Esophagus muscularis mucosa (tissue), 4 donors: Measurements from ENCODE around the gene SLC29A3. TPM values are rescaled to one million over a fixed set of nuclear protein-coding genes. Genes with fewer than 3 reads are reported as not detected.

Experiments used
- DNase-seq: peaks from one replicate; pipeline ENCODE4 v3.0.0-alpha.2; 2017; ENCODE audit errors: extremely low spot score
- H3K27ac ChIP-seq, 4 donors: fragments of 200-600 bp; sonication (generic); replicated peaks in 1 of 4; 1 replicate in 3 of 4; 2 replicates in 1 of 4; pipeline ENCODE4 v1.5.1; 2016 to 2019; ENCODE audit warnings: mild to moderate bottlenecking in 1 of 4
- H3K27me3 ChIP-seq, 4 donors: fragments of 200-600 bp; sonication (generic); one replicate each; pipeline versions ENCODE4 v1.5.1 to v1.6.0; 2016 to 2019
- H3K36me3 ChIP-seq, 4 donors: fragments of 200-600 bp; sonication (generic); one replicate each; pipeline ENCODE4 v1.5.1; 2016 to 2019
- H3K4me1 ChIP-seq, 4 donors: fragments of 200-600 bp; sonication (generic); one replicate each; pipeline ENCODE4 v1.5.1; 2016 to 2019
- H3K4me3 ChIP-seq, 4 donors: fragments of 200-600 bp; sonication (generic); 1 replicate in 2 of 4; 2 replicates in 2 of 4; pipeline ENCODE4 v1.5.1; 2016 to 2019; ENCODE audit warnings: mild to moderate bottlenecking in 4 of 4, moderate library complexity in 1 of 4
- H3K9me3 ChIP-seq, 4 donors: fragments of 200-600 bp; sonication (generic); 1 replicate in 3 of 4; 2 replicates in 1 of 4; pipeline ENCODE4 v1.5.1; 2016 to 2019
- CTCF ChIP-seq, 3 experiments: fragments of 200-600 bp in 2 of 3; fragments of 450-650 bp in 1 of 3; sonication (generic) in 2 of 3; IDR thresholded peaks; one replicate each; pipeline ENCODE4 v1.5.1; 2017 to 2019; ENCODE audit warnings: antibody characterized with exemption in 3 of 3, mild to moderate bottlenecking in 2 of 3, moderate library complexity in 1 of 3
- EP300 ChIP-seq: sonication (generic); formaldehyde crosslinking; IDR thresholded peaks from one replicate; pipeline ENCODE4 v1.6.1; 2017; ENCODE audit warnings: antibody characterized with exemption
- POLR2A ChIP-seq: fragments of 450-650 bp; IDR thresholded peaks from one replicate; pipeline ENCODE4 v1.6.1; 2017; ENCODE audit warnings: antibody characterized with exemption, moderate library complexity, mild to moderate bottlenecking, low read depth
- POLR2AphosphoS5 ChIP-seq, 2 donors: sonication (generic); formaldehyde crosslinking; IDR thresholded peaks; one replicate each; pipeline ENCODE4 v1.6.1; 2017; ENCODE audit warnings: antibody characterized with exemption in 2 of 2
- WGBS: methylation state at CpG from one replicate; pipeline ENCODE4 v1.1.5; 2018; 5-methylcytosine and 5-hydroxymethylcytosine counted together
- intact Hi-C: fragments of 100-400 bp; cut with DNase I; formaldehyde crosslinking; loops from one replicate; pipeline ENCODE4 v1.15.1; 2023
- total RNA-seq, 4 donors: library from RNA; depleted of rRNA; stranded (reverse); fragments of >200 nt; gene quantifications; one replicate each; pipeline versions ENCODE4 v1.1.0 to v1.2.1, GENCODE V29; 2016

The SLC29A3 gene
- total RNA-seq, 4 donors from 2014 or later = 4.0 to 6.9 (median 5.0) TPM

DNA sequence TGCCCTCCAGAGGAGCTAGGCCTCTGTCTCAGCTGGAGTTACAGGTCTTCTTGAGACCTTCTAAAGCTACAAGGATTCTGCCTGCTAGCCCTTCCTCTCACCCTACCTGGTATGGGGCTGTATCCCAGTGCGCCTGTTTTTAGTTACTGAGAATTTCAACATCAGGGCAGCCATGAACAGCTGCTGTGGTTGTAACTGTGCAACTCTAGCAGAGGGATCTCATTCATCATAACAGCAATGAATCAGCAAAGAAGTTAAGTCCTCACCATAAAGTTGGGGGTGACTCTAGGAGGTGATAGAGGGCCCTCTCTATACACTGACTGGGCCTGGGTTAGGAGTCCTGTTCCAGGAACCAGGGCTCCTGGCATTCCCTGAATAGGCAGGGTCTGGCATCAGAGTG lies 63.7 kb downstream of the SLC29A3 start:
- Histone ChIP-seq H3K27ac (no peak overlapping the region), H3K9me3 (no peaks in the 10 kb centered on the region), H3K36me3 (no peaks in the 10 kb centered on the region), H3K4me3 (no peak overlapping the region), H3K4me1 (peaks cover 3 to 6% (median 5%) of the 10 kb centered on the region in 4 donors), H3K27me3 (no peaks in the 10 kb centered on the region)
- DNase-seq = no peak
- TF ChIP-seq EP300 (no peak), POLR2AphosphoS5 (IDR thresholded peaks at IDR 0.05) (no peak), CTCF (IDR thresholded peaks at IDR 0.05) (no peak), POLR2A (no peak)
- intact Hi-C loops = loop anchor here (5.0 kb wide), 1 partner anchor 325 kb away; no protein-coding TSS in a partner anchor
- 93% methylated on average over 1 of the region's 1 CpG for WGBS

DNA sequence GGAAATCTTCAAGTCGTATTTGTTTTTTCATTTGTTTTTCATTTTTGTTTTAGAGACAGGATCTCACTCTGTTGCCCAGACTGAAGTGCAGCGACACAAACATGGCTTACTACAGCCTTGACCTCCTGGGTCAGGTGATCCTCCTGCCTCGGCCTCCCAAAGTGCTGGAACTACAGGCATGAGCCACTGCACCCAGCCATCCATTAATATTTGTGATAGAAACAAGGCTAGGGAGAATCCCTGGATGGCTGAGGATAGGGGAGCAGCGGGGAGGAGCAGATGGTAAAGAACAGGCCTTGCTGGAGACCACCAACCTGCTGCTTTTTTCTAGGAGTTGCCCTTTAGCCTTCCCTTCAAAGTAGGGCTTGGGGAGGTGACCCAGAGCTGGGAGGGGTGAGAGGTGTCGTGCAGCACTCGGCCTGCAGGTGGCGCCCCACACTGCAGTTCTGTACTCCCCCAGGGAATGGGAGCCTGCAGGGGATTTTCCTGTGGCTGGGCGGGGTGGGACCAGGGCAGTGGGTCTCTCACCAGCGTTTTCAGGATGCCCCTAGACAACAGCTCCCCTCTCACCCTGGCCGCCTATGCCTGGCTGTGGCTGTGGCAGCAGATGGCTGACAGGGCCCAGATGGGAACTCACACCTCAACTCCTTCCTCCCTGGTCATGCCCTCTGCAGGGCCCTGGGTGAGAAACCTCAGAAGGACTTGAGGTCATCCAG lies 65.1 kb downstream of the SLC29A3 start:
- intact Hi-C loops = loop anchor here (5.0 kb wide), 1 partner anchor 323 kb away; no protein-coding TSS in a partner anchor
- Histone ChIP-seq H3K4me1 (peaks cover 0 to 6% (median 2%) of the 10 kb centered on the region in 4 donors), H3K9me3 (no peaks in the 10 kb centered on the region), H3K36me3 (no peaks in the 10 kb centered on the region), H3K4me3 (no peak overlapping the region), H3K27me3 (no peaks in the 10 kb centered on the region), H3K27ac (no peak overlapping the region)
- 30% methylated on average over 10 of the region's 10 CpGs for WGBS
- no peak for TF ChIP-seq POLR2AphosphoS5 (IDR thresholded peaks at IDR 0.05)
- TF ChIP-seq CTCF (IDR thresholded peaks at IDR 0.05) = peak; percentile 87 to 98 (median 89)
- DNase-seq = no peak

DNA sequence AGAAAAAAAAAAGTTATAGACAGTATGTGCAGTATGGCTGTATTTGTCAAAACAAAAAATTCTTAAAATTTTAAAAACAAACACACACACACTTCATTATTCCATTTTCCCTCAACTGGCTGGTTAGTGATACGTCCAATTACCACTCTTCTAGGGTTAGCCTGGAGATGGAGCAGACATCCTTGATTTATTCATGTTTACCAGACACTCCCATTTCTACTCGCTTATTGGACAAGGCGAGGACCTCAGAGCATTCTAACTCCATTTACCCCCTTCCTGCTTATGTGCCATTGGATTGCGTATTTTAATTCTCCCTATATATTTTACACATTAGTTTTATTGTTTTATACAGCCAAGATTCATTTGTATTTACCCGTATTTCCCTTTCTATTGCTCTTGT lies 69.1 kb downstream of the SLC29A3 start:
- Histone ChIP-seq H3K9me3 (no peaks in the 10 kb centered on the region), H3K27ac (no peak overlapping the region), H3K4me1 (peaks cover 0 to 6% (median 2%) of the 10 kb centered on the region in 4 donors), H3K4me3 (no peak overlapping the region), H3K27me3 (peaks cover 0 to 12% (median 0%) of the 10 kb centered on the region in 4 donors), H3K36me3 (no peaks in the 10 kb centered on the region)
- TF ChIP-seq CTCF (IDR thresholded peaks at IDR 0.05) (no peak), POLR2AphosphoS5 (IDR thresholded peaks at IDR 0.05) (no peak), POLR2A (no peak)
- intact Hi-C loops = no loop called here
- no peak for DNase-seq
- WGBS = 90% methylated on average over 5 of the region's 5 CpGs

DNA sequence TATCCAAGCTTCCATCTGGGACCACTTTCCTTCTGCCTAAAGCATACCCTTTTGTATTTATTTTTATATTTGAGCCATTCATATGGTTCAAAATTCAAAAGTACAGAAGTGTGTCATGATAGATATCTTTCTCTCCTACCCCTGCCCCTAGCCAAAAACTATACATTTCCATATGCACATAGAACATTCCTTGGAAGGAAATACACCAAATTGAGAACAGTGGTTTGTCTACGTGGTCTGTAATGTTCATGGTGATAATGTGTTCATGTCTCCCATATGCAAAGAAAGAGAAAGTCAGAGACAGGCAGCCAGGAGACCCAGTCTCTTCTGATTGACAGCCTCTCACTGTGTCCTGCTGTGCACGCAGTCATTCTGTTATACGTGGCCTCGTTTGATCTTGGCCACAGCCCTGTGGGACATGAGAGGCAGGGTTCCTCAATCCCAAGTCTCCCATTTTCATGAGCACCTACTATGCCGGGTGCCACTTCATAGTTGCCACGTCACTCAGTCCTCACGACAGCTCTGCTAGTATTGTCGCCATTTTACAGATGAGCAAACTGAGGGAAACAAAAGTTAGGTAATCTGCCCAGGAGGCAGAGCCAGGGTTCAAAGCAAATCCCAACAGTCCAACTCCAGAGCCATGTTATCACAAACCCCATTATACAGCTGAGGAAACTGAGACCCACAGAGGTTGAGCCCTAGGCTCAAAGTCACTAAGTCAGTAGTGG lies 69.7 kb downstream of the SLC29A3 start:
- H3K9me3 ChIP-seq = no peaks in the 10 kb centered on the region
- no peaks in the 10 kb centered on the region for H3K36me3 ChIP-seq
- intact Hi-C loops = no loop called here
- H3K27ac ChIP-seq = no peak overlapping the region
- H3K4me3 ChIP-seq = no peak overlapping the region
- no peak for TF ChIP-seq POLR2A
- no peak for TF ChIP-seq CTCF (IDR thresholded peaks at IDR 0.05)
- TF ChIP-seq EP300 = no peak
- no peak for TF ChIP-seq POLR2AphosphoS5 (IDR thresholded peaks at IDR 0.05)
- peaks cover 0 to 6% (median 2%) of the 10 kb centered on the region in 4 donors for H3K4me1 ChIP-seq
- 63% methylated on average over 8 of the region's 8 CpGs for WGBS
- H3K27me3 ChIP-seq = peaks cover 0 to 12% (median 0%) of the 10 kb centered on the region in 4 donors
- DNase-seq = no peak
